Liver (tissue), 9 donors: Measurements from ENCODE around the gene SHC3. TPM values are rescaled to one million over a fixed set of nuclear protein-coding genes. Genes with fewer than 3 reads are reported as not detected.

ENCODE experiments used
- DNase-seq: peaks from one replicate; pipeline ENCODE4 v3.0.0-alpha.2; 2017; ENCODE audit warnings: low spot score
- H3K27ac ChIP-seq, 2 donors: one replicate each; pipeline ENCODE4 v1.7.0; 2013; ENCODE audit warnings: inconsistent platforms in 2 of 2, low read length in 2 of 2, control low read depth in 1 of 2, low read depth in 1 of 2, mild to moderate bottlenecking in 1 of 2
- H3K27me3 ChIP-seq, 4 donors: one replicate each; pipeline versions ENCODE4 v1.6.1 to v1.7.0; 2013; ENCODE audit warnings: low read length in 3 of 4, inconsistent platforms in 1 of 4, mild to moderate bottlenecking in 1 of 4, moderate library complexity in 1 of 4; ENCODE audit not compliant: control insufficient read depth in 4 of 4, insufficient read depth in 4 of 4
- H3K36me3 ChIP-seq, 4 donors: one replicate each; pipeline versions ENCODE4 v1.6.1 to v1.7.0; 2013; ENCODE audit warnings: low read length in 3 of 4, mild to moderate bottlenecking in 3 of 4, low read depth in 1 of 4, moderate library complexity in 1 of 4; ENCODE audit not compliant: control insufficient read depth in 4 of 4, insufficient read depth in 3 of 4
- H3K4me1 ChIP-seq, 4 donors: one replicate each; pipeline versions ENCODE4 v1.6.1 to v1.7.0; 2013; ENCODE audit warnings: low read length in 3 of 4, mild to moderate bottlenecking in 3 of 4, moderate library complexity in 1 of 4; ENCODE audit not compliant: control insufficient read depth in 4 of 4, insufficient read depth in 4 of 4
- H3K4me3 ChIP-seq, 3 donors: one replicate each; pipeline versions ENCODE4 v1.6.1 to v1.7.0; 2013; ENCODE audit warnings: low read length in 3 of 3, control low read depth in 1 of 3, low read depth in 1 of 3, mild to moderate bottlenecking in 1 of 3
- H3K9ac ChIP-seq, 2 donors: one replicate each; pipeline ENCODE4 v1.7.0; 2013; ENCODE audit warnings: low read length in 2 of 2, mild to moderate bottlenecking in 2 of 2, moderate library complexity in 2 of 2, control low read depth in 1 of 2, low read depth in 1 of 2
- H3K9me3 ChIP-seq, 4 donors: one replicate each; pipeline versions ENCODE4 v1.6.1 to v1.7.0; 2013; ENCODE audit warnings: low read length in 3 of 4; ENCODE audit not compliant: control insufficient read depth in 4 of 4
- EGR1 ChIP-seq, 2 donors: IDR thresholded peaks; 2 replicates each; pipeline ENCODE4 v1.6.1; 2016 to 2018; ENCODE audit warnings: antibody characterized with exemption in 2 of 2, low read depth in 2 of 2
- FOXA1 ChIP-seq: IDR thresholded peaks from 2 replicates; pipeline ENCODE4 v1.6.1; 2016; ENCODE audit warnings: antibody characterized with exemption
- FOXA2 ChIP-seq: IDR thresholded peaks from 2 replicates; pipeline ENCODE4 v1.6.1; 2016; ENCODE audit warnings: antibody characterized with exemption
- GABPA ChIP-seq, 2 donors: IDR thresholded peaks in 1 of 2; conservative IDR thresholded peaks in 1 of 2; 2 replicates each; pipeline ENCODE4 v1.6.1; 2016; ENCODE audit warnings: antibody characterized with exemption in 2 of 2, mild to moderate bottlenecking in 1 of 2, moderate library complexity in 1 of 2
- HNF4A ChIP-seq, 2 donors: conservative IDR thresholded peaks; 2 replicates each; pipeline ENCODE4 v1.6.1; 2016; ENCODE audit warnings: antibody characterized with exemption in 2 of 2, mild to moderate bottlenecking in 2 of 2
- HNF4G ChIP-seq: IDR thresholded peaks from 2 replicates; pipeline ENCODE4 v1.6.1; 2016; ENCODE audit warnings: antibody characterized with exemption
- JUND ChIP-seq, 2 donors: IDR thresholded peaks; 2 replicates each; pipeline ENCODE4 v1.6.1; 2016; ENCODE audit warnings: antibody characterized with exemption in 2 of 2
- RAD21 ChIP-seq, 2 donors: IDR thresholded peaks; 2 replicates each; pipeline ENCODE4 v1.6.1; 2016; ENCODE audit warnings: antibody characterized with exemption in 2 of 2, mild to moderate bottlenecking in 2 of 2
- RXRA ChIP-seq, 2 donors: IDR thresholded peaks; 2 replicates each; pipeline ENCODE4 v1.6.1; 2017 to 2018; ENCODE audit warnings: antibody characterized with exemption in 2 of 2, mild to moderate bottlenecking in 1 of 2
- SP1 ChIP-seq: IDR thresholded peaks from 2 replicates; pipeline ENCODE4 v1.6.1; 2018; ENCODE audit warnings: antibody characterized with exemption, mild to moderate bottlenecking
- TAF1 ChIP-seq: conservative IDR thresholded peaks from 2 replicates; pipeline ENCODE4 v1.6.1; 2016; ENCODE audit warnings: antibody characterized with exemption, mild to moderate bottlenecking
- YY1 ChIP-seq: IDR thresholded peaks from 2 replicates; pipeline ENCODE4 v1.6.1; 2016; ENCODE audit warnings: antibody characterized with exemption, mild to moderate bottlenecking
- WGBS: extraction: QIAGEN DNeasy Blood & Tissue Kit; methylation state at CpG from one replicate; pipeline ENCODE4 v1.1.7; 2013; 5-methylcytosine and 5-hydroxymethylcytosine counted together
- polyA plus RNA-seq, 2 donors: library from polyadenylated mRNA; stranded (reverse) in 1 of 2; unstranded in 1 of 2; fragments of 200-250 nt in 1 of 2; fragments of >200 nt in 1 of 2; fragmentation: Nextera tagmentation in 1 of 2; extraction: Ambion mirVana in 1 of 2; gene quantifications; one replicate each; pipeline versions ENCODE4 v1.2.1 to v1.2.3, GENCODE V29; 2013 to 2015
- total RNA-seq, 2 donors: library from RNA; depleted of rRNA; stranded (reverse); fragments of >200 nt; gene quantifications; one replicate each; pipeline ENCODE4 v1.2.3, GENCODE V29; 2014
- TF ChIP-seq, protein P1 (sequence below): IDR thresholded peaks from 2 replicates; pipeline ENCODE4 v1.6.1; 2016; ENCODE audit warnings: antibody characterized with exemption
- TF ChIP-seq, protein P2 (sequence below): IDR thresholded peaks from 2 replicates; pipeline ENCODE4 v1.6.1; 2016; ENCODE audit warnings: antibody characterized with exemption
- TF ChIP-seq, protein P3 (sequence below): IDR thresholded peaks from 2 replicates; pipeline ENCODE4 v1.6.1; 2016; ENCODE audit warnings: antibody characterized with exemption
- TF ChIP-seq, protein P4 (sequence below): fragments of 150-350 bp; IDR thresholded peaks from 2 replicates; pipeline ENCODE4 v1.5.1; 2017; ENCODE audit warnings: improper control_type of control experiment, low read depth, low read length; ENCODE audit not compliant: missing input control
- TF ChIP-seq, protein P5 (sequence below): IDR thresholded peaks from 2 replicates; pipeline ENCODE4 v1.6.1; 2016; ENCODE audit warnings: antibody characterized with exemption, mild to moderate bottlenecking
- donor health status: healthy.
- donor health status: healthy.
- donor health status: healthy.
- donor health status: healthy.
- donor health status: healthy.

Gene SHC3
- total and polyA plus RNA-seq, 4 donors = 0.03 to 0.08 (median 0.04) TPM

DNA sequence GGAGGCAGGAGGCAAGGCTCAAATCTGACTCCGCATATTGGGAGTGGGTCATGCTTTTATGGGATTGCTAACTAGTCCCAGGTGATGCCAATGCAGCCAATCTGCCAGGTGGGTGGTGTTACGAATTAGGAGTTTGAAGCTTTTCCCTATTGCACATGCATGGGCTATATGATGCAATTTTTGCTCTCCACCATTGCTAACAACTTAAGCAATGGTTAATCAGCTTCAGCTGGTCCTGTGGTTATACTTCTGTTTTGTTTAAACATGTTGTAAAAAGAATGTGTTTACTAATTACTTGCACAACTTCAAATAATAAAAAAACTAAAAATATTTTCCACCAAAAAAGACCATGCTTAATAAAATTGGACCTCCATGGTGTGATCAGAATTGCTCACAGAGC, 55.7 kb downstream of the SHC3 start (continued):
- TF ChIP-seq RAD21 (IDR thresholded peaks at IDR 0.05) = no peak
- no peak for TF ChIP-seq JUND (IDR thresholded peaks at IDR 0.05)

DNA sequence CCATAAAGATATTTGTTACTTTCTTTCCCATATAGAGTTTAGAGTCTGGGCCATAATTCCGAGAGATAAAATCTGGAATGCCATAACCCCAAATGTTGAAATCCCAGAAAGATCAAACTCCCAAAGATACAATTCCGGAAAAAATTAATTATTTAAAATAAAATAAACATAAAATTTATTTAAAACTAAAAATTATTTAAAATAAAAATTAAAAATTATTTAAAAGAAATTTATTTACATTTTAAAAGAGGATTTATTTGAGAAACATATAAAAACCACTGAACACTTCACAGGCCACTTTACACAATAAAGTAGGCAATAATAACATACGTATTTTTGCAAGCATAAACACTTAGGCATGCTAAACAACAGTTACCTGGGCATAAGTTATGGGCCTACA, 57.9 kb downstream of the SHC3 start:
- no peak overlapping the region for H3K9ac ChIP-seq
- H3K4me3 ChIP-seq = no peak overlapping the region
- WGBS = 93% methylated on average over 3 of the region's 3 CpGs
- H3K27me3 ChIP-seq = no peaks in the 10 kb centered on the region
- H3K27ac ChIP-seq = no peak overlapping the region
- H3K36me3 ChIP-seq = no peaks in the 10 kb centered on the region
- H3K9me3 ChIP-seq = peaks cover 0 to 2% (median 0%) of the 10 kb centered on the region in 4 donors
- DNase-seq = no peak
- TF ChIP-seq EGR1 (IDR thresholded peaks at IDR 0.05; ENCODE audit: low read depth in 2 of 2) (no peak), TAF1 (no peak), RAD21 (IDR thresholded peaks at IDR 0.05) (no peak), HNF4A (conservative IDR thresholded peaks at IDR 0.05) (no peak), JUND (IDR thresholded peaks at IDR 0.05) (no peak)
- TF ChIP-seq, protein P1, sequence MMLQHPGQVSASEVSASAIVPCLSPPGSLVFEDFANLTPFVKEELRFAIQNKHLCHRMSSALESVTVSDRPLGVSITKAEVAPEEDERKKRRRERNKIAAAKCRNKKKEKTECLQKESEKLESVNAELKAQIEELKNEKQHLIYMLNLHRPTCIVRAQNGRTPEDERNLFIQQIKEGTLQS = no peak
- TF ChIP-seq, protein P2, sequence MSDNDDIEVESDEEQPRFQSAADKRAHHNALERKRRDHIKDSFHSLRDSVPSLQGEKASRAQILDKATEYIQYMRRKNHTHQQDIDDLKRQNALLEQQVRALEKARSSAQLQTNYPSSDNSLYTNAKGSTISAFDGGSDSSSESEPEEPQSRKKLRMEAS = no peak
- TF ChIP-seq, protein P3, sequence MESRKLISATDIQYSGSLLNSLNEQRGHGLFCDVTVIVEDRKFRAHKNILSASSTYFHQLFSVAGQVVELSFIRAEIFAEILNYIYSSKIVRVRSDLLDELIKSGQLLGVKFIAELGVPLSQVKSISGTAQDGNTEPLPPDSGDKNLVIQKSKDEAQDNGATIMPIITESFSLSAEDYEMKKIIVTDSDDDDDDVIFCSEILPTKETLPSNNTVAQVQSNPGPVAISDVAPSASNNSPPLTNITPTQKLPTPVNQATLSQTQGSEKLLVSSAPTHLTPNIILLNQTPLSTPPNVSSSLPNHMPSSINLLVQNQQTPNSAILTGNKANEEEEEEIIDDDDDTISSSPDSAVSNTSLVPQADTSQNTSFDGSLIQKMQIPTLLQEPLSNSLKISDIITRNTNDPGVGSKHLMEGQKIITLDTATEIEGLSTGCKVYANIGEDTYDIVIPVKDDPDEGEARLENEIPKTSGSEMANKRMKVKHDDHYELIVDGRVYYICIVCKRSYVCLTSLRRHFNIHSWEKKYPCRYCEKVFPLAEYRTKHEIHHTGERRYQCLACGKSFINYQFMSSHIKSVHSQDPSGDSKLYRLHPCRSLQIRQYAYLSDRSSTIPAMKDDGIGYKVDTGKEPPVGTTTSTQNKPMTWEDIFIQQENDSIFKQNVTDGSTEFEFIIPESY = no peak
- TF ChIP-seq, protein P4, sequence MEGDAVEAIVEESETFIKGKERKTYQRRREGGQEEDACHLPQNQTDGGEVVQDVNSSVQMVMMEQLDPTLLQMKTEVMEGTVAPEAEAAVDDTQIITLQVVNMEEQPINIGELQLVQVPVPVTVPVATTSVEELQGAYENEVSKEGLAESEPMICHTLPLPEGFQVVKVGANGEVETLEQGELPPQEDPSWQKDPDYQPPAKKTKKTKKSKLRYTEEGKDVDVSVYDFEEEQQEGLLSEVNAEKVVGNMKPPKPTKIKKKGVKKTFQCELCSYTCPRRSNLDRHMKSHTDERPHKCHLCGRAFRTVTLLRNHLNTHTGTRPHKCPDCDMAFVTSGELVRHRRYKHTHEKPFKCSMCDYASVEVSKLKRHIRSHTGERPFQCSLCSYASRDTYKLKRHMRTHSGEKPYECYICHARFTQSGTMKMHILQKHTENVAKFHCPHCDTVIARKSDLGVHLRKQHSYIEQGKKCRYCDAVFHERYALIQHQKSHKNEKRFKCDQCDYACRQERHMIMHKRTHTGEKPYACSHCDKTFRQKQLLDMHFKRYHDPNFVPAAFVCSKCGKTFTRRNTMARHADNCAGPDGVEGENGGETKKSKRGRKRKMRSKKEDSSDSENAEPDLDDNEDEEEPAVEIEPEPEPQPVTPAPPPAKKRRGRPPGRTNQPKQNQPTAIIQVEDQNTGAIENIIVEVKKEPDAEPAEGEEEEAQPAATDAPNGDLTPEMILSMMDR = no peak
- H3K4me1 ChIP-seq = no peaks in the 10 kb centered on the region

DNA sequence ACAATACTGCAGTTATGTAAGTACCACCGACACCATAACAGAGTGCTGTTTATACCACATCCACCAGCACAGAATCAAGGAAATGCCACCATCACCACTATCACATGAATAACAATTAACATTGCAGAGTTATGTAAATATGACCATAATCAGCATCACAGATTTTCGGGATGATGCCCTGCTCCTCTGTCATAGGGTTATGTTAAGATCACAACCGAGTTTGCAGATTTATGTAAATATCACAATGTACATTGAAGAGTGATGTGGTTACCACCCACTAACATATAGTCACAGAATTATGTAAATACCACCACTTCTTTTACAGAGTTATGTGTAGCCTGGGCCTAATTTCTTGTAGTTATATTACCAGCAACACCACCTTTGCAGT, 61.8 kb downstream of the SHC3 start:
- TF ChIP-seq, protein P2 = no peak
- TF ChIP-seq, protein P5, sequence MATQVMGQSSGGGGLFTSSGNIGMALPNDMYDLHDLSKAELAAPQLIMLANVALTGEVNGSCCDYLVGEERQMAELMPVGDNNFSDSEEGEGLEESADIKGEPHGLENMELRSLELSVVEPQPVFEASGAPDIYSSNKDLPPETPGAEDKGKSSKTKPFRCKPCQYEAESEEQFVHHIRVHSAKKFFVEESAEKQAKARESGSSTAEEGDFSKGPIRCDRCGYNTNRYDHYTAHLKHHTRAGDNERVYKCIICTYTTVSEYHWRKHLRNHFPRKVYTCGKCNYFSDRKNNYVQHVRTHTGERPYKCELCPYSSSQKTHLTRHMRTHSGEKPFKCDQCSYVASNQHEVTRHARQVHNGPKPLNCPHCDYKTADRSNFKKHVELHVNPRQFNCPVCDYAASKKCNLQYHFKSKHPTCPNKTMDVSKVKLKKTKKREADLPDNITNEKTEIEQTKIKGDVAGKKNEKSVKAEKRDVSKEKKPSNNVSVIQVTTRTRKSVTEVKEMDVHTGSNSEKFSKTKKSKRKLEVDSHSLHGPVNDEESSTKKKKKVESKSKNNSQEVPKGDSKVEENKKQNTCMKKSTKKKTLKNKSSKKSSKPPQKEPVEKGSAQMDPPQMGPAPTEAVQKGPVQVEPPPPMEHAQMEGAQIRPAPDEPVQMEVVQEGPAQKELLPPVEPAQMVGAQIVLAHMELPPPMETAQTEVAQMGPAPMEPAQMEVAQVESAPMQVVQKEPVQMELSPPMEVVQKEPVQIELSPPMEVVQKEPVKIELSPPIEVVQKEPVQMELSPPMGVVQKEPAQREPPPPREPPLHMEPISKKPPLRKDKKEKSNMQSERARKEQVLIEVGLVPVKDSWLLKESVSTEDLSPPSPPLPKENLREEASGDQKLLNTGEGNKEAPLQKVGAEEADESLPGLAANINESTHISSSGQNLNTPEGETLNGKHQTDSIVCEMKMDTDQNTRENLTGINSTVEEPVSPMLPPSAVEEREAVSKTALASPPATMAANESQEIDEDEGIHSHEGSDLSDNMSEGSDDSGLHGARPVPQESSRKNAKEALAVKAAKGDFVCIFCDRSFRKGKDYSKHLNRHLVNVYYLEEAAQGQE = no peak
- TF ChIP-seq RAD21 (IDR thresholded peaks at IDR 0.05) (no peak), SP1 (no peak), RXRA (IDR thresholded peaks at IDR 0.05) (no peak), HNF4G (no peak), YY1 (no peak), TAF1 (no peak), FOXA2 (no peak), FOXA1 (no peak), JUND (IDR thresholded peaks at IDR 0.05) (no peak), EGR1 (IDR thresholded peaks at IDR 0.05; ENCODE audit: low read depth in 2 of 2) (no peak), GABPA (IDR thresholded peaks at IDR 0.05 in 1 of 2, conservative IDR thresholded peaks at IDR 0.05 in 1 of 2) (no peak)
- TF ChIP-seq, protein P3 = no peak
- TF ChIP-seq, protein P4 = no peak
- no peak for DNase-seq
- H3K27ac ChIP-seq = no peak overlapping the region
- H3K9me3 ChIP-seq = peaks cover 0 to 2% (median 0%) of the 10 kb centered on the region in 4 donors
- no peaks in the 10 kb centered on the region for H3K27me3 ChIP-seq
- no peaks in the 10 kb centered on the region for H3K36me3 ChIP-seq
- WGBS = 91% methylated on average over 3 of the region's 3 CpGs
- no peak overlapping the region for H3K4me3 ChIP-seq
- H3K4me1 ChIP-seq = no peaks in the 10 kb centered on the region
- H3K9ac ChIP-seq = no peak overlapping the region
